Measurements from ENCODE around the gene OR10H5.
"Not testable (repeated sequence)": the region's sequence is repeated elsewhere in the genome, so short reads cannot be mapped to it uniquely, and the experiment has no call there.

The OR10H5 gene

DNA sequence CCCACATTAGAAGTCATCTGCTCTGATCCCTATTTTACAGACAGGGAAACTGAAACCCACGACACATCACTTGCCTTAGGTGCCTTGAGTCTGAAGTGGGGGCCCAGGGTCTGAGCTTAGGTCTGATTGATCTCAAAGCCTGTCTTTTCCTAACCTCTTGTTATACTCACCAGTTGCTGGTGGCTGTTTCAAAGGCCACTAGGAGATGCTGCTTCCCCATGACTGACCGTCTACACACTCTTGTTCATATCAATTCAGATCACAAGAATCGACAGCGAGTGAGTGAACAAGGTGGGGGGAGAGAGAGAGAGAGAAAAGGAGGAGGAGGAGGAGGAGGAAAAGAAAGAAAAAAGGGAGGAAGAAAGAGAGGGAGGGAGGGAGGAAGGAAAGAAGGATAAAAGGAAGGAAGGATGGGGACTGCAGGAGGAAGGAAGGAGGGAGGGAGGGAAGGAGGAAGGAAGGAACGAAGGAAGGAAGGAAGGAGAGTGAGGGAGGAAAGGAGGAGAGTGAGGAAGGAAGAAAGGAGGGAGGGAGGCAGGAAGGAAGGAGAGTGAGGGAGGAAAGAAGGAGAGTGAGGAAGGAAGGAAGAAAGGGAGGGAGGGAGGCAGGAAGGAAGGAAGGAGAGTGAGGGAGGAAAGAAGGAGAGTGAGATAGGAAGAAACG, 24.7 kb downstream of the OR10H5 start:
- no peak for DNase-seq

DNA sequence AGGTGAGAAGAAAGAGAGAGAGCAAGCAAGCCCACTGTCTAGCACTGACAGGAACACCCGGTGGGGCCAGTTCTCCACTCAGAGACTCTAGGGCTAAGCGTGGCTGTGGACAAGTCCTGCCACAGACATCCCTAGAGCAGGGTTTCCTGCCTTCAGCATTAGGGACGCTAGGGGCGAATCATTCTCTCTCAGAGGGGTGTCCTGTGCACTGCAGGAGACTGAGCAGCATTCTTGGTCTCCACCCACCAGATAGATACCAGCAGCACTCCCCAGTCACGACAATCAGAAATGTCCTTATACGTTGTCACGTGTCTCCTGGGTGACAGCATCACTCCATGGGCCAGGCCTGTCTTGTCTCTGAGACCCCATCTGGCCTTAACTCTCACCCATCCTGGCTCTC, 26.5 kb downstream of the OR10H5 start:
- DNase-seq = no peak

DNA sequence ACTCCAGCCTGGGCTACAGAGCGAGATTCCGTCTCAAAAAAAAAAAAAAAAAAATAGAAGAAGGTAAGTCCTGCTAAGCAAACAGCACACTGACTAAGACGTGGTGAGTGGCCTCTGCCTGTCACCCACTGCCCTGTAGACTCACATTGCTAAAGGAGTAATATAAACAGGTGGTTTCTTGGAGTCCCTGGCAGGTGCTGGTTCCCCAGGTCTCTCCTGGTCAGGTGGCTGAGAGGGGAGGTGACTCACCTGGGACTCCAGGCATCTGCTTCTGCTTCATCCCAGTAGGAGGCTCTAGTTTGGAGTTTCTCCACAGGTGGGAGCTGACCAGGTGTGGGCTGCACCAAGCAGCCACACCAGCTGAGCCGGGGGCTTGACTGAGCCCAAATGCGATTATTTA, 27.8 kb downstream of the OR10H5 start, which contains the start of gene OR10H1:
OR10H1 (minus strand) TSS at position 359 of the 400 bp plus-strand sequence. CDS start 7,627 bp downstream, outside the sequence.
- no peak for DNase-seq

DNA sequence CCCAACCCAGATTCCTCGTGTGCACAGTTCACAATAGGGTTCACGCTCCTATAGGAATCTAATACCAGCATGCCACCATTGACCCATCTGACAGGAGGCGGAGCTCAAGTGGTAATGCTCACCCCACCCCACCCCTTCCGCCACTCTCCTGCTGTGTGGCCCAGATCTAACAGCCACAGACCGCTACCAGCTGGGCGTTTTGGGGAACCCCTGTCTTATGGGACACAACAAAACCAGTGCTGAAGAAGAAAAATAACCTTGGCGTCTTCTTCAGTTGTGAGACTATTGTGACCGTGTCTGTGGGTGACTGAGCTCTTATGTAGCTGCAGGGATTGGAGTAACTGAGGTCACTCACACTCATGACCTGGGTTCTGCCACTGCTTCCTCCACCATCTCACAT, 33.2 kb downstream of the OR10H5 start:
- DNase-seq = no peak

DNA sequence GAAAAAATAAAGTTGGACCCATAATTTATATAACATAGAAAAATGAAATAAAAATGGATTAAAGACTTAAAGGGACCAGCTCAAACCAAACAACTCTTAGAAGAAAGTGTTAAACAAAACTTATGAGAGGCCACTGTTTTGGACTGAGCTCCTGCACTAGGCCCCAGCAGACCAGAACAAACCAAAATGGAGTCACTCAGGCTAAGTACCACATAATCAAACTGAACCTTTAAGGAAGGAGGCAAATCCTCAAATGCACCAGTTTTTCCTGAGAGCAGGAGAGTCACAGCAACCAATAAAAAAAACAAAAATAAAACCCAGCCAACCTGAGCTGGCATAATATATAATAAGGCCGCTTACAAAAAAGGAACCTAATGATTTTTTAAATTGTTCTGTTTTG, 38.3 kb downstream of the OR10H5 start:
- DNase-seq = no peak

DNA sequence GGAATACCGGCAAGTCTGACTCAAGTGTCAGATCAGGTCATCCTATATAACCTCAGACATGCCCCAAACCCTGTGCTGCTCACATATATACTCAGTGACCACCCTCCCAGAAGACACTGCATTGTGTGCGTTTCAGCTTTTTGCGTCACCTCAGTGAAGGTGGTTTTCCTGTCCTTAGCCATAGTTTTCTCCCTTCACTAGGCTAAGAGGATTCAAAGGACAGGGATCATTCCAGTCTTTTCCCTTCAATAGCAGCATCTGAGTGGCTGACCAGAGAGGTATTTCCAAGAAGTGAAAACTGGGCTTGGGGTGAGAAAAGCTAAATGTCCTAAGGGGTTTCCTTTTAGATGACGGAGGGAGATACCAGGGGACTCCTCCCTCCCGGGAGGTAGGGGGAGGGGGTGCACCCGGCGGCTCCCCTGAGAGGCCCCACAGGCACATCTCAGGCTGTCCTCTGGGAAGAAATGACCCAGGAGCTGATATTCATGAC, 40.7 kb downstream of the OR10H5 start:
- DNase-seq = no peak

DNA sequence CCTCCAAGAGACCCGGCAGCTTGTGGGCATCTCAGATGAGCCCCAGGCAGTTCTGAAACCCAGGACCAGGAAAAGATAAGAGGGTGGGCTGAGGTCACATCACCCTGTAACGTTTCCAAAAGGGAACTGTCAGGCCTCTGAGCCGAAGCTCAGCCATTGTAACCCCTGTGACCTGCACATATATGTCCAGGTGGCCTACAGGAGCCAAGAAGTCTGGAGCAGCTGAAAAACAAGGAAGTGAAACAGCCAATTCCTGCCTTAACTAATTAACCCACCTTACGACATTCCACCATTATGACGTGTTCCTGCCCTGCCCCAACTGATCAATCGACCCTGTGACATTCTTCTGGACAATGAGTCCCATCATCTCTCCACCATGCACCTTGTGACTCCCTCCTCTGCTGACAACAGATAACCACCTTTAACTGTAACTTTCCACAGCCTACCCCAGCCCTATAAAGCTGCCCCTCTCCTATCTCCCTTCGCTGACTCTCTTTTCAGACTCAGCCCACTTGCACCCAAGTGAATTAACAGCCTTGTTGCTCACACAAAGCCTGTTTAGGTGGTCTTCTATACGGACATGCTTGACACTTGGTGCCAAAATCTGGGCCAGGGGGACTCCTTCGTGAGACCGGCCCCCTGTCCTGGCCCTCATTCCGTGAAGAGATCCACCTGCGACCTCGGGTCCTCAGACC, 41.3 kb downstream of the OR10H5 start:
- not testable (repeated sequence) for DNase-seq

DNA sequence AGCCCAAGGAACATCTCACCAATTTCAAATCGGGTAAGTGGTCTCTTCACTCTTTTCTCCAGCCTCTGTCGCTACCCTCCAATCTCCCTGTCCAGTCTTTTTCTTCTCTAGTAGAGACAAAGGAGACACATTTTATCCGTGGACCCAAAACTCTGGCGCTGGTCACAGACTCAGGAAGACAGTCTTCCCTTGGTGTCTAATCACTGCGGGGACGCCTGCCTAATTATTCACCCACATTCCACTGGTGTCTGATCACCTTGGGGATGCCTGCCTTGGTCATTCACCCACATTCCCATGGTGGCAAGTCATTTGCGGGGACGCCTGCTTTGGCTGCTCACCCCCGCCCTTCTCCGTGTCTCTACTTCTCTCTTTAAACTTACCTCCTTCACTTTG, 41.8 kb downstream of the OR10H5 start:
- no peak for DNase-seq

DNA sequence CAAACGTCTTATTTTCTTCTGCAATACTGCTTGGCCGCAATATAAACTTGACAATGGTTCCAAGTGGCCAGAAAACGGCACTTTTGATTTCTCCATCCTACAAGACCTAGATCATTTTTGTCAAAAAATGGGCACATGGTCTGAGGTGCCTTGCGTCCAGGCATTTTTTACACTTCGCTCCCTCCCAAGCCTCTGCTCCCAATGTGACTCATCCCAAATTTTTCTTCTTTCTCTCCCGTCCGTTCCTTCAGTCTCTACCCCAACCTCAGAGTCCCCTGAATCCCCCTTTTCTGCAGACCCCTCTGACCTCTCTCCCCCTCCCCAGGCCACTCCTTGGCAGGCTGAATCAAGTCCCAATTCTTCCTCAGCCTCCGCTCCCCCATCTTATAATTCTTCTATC, 42.3 kb downstream of the OR10H5 start:
- DNase-seq = no peak

DNA sequence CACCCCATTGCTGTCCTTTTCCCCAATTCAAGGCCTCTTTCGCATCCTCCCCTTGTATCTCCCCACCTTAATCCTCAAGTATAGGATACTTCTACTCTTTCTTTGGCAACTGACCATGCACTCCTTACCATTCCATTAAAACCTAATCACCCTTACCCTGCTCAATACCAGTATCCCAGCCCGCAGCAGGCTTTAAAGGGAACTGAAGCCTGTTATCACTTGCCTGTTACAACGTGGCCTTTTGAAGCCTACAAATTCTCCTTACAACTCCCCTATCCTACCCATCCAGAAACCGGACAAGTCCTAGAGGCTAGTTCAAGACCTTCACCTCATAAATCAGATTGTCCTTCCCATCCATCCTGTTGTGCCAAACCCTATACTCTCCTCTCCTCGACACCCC, 44.2 kb downstream of the OR10H5 start:
- DNase-seq = no peak

DNA sequence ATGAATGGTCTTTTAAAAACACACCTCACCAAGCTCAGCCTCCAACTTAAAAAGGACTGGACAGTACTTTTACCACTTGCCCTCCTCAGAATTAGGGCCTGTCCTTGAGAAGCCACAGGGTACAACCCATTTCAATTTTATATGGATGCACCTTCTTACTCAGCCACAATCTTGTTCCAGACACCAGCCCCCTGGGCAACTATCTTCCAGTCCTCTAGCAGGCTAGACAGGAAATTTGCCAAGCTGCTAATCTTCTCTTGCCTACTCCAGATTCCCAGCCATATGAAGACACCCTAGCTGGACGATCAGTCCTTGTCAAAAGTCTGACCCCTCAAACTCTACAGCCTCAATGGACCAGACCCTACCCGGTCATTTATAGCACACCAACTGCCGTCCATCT, 46.8 kb downstream of the OR10H5 start:
- not testable (repeated sequence) for DNase-seq

DNA sequence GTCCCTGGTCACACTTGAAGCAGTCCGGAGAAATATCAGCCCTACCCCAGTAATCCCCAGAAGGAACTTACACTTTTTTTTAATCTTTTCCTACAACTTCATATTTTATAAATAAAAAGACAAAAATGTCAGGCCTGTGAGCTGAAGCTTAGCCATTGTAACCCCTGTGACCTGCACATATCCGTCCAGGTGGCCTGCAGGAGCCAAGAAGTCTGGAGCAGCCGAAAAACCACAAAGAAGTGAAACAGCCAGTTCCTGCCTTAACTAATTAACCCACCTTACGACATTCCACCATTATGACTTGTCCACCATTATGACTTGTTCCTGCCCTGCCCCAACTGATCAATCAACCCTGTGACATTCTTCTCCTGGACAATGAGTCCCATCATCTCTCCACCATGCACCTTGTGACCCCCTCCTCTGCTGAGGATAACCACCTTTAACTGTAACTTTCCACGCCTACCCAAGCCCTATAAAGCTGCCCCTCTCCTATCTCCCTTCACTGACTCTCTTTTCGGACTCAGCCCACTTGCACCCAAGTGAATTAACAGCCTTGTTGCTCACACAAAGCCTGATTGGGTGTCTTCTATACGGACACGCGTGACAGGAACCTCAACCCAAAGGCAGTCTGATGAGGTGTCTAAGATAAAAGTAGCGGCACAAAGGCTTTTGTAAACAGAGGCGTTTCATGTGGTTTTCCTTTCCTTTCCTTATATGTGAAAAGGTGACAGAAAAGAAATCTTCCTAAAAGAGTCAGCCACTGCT, 48.3 kb downstream of the OR10H5 start:
- not testable (repeated sequence) for DNase-seq

DNA sequence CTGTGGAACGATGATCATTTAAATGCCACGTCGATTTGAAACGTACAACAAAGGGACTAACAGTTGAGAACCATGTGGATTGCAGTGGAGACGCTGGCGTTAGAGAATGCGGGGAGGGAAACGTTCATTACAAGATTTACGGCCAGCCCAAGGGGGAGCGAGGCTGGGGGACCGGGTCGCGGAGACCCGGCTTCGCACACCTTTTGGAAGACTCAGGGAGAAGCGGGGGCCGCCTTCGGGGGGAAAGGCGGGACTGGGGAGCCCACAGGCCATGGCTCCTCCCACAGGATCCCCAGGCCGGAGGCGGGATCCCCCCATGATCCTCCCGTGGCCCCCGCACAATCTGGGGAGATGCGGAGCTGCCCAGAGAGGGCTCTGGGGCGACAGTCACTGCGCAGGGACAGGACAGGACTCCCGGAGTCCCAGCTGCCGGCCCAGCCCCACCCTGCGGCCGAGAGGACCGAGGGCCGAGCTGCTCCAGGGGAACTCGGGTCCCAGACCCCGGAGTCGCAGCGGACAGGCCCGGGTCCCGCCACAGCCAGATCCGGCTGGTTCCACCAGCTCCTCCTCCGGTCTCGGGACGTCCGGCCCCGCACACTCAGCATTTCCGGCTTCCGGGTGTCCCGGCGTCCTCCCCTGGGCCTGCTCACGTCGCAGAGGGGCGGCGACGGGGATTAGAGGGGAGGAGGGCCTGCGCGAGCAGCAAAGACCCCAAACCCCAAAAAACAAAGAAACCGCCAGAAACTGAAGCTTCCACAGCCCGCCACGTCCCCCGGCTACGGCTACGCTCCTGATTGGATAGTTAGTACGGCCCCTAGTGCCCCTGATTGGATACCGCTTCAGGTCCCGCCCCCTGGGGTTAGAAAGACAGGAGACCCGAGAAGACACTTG, 49.1 kb downstream of the OR10H5 start:
- DNase-seq = peak; percentile 85

DNA sequence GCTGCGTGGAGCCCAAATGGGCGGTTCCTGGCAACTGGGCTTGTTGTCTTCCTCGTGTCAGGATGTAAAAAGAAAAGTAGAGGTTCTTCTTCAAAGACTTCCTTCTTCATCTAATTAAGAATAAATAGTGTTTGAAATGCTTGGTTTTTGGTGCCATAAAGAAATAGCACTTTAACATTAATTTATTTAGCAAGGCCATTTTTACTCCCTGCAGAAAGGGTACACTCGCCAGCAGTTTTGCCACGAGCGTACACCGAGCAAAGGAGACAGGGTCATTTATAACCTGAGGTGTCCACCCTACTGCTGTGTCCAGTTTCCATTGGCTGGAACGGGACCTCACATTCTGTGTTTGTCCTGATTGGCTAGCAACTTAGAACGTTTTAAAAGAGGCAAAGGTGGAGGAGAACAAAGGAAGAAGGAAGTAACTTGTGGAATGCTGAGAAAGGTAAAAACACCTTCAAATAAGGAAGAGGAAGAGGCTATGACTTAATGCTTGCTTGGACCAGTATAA, 49.8 kb downstream of the OR10H5 start:
- no peak for DNase-seq

DNA sequence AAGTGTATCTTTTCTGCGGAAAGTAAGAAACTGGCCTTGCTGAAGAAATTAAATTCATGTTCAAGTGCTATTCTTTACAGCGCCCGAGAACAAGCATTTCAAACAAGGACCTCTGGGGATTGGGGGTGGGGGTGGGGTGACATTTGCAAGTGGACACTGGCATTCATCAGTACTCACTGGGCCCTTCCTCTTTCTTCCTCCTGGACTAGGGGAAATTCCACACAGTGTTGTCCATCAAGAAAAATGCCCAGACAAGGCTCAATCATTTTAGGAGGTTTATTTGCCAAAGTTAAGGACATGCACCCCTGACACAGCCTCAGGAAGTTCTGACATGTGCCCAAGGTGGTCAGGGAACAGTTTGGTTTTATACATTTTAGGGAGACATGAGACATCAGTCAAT, 50.9 kb downstream of the OR10H5 start:
- DNase-seq = no peak

DNA sequence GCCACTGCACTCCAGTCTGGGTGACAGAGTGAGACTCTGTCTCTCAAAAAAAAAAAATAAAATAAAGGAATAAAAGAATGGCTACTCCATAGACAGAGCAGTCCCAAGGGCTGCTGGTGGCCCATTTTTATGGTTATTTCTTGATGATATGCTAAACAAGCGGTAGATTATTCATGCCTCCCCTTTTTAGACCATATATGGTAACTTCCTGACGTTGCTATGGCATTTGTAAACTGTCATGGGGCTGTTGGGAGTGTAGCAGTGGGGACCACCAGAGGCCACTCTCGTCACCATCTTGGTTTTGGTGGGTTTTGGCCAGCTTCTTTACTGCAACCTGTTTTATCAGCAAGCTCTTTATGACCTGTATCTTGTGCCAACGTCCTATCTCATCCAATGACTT, 52.4 kb downstream of the OR10H5 start:
- not testable (repeated sequence) for DNase-seq

DNA sequence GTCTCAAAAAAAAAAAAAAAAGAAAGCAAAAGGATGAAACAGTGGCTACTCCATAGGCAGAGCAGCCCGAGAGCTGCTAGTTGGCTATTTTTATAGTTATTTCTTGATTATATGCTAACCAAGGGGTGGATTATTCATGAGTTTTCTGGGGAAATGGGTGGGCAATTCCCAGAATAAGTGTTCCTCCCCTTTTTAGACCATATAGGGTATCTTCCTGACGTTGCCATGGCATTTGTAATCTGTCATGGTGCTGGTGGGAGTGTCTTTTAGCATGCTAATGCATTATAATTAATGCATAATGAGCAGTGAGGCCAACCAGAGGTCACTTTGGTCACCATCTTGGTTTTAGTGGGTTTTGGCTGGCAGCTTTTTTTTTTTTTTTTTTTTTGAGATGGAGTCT, 53.4 kb downstream of the OR10H5 start:
- no peak for DNase-seq

DNA sequence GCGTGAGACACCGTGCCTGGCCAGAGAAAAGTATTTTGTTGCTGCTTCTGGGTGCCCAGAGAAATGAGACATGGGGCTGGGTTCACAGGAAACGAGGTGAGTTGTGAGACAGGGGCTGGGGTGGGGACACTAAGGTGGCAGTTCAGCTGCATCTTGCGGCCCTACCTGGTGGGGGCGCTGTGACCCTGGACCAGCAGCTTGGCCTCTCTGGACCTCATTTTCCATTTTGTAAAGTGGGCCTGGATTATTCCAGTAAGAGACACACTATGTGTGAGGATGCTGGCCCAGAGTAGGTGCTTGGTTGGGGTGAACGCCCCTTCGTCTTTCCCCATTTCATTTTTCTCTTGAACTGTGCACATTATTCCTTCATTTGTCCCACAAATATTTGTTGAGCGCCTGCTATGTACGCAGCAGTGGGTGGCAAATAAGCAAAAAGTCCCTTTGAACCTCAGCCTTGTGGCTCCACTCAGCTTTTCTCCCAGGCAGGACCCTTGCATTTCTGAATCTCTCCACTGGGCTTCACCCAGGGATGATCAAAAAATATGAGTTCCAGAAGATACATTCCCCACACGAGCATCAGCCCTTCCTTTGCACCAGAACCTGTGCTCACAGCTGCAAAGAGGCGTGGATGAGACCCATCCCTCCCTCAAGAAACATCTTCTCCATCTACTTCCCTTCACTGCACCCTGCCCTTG, 54.6 kb downstream of the OR10H5 start:
- no peak for DNase-seq

DNA sequence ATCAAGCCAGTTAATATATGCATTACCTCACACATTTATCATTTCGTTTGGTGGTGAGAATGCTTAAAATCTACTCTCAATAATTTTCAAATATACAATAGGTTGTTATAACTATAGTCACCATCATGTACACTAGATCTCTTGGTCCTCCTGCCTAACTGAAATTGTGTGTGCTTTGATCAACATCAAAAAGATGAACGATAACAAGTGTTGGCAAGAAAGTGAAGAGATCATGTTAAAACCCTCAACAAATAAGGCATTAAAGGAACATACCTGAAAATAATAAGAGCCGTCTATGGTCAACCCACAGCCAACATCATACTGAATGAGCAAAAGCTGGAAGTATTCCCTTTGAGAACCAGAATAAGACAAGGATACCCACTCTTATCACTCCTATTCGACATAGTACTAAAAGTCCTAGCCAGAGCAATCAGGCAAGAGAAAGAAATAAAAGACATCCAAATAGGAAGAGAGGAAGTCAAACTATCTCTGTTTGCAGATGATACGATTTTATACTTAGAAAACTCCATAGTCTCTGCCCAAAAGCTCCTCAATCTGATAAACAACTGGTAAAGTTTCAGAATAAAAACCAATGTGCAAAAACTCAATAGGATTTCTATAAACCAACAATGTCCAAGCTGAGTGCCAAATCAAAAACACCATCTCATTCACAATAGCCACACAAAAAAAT, 55.9 kb downstream of the OR10H5 start:
- DNase-seq = no peak

DNA sequence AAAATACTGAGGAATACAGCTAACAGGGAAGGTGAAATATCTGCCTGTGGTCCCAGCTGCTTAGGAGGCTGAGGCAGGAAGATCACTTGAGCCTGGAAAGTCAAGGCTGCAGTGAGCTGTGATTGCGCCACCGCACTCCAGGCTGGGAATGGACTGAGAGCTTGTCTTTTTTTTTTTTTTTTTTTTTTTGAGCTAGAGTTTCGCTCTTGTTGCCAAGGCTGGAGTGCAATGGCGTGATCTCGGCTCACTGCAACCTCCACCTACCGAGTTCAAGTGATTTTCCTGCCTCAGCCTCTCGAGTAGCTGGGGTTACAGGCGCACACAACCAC, 56.4 kb downstream of the OR10H5 start:
- DNase-seq = not testable (repeated sequence)

DNA sequence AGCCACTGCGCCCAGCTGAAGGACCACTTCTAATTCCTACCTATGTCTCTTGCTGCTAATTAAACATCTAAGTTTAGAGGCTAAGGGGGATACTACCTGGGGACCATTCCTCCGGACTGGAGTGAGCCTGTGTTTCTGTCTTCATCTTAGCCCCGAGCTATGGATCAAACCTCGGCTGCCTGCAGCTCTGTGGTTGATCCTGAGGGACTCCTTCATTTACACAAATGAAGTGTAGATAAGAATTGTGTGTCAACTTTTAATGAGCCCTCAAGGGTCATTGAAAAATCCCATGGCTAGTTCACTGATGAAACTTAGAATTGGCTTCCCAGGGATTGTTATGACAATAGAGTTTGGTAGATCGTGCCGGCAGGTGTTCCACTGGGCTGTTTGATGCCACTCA, 59.5 kb downstream of the OR10H5 start:
- DNase-seq = no peak

All from NCI-H2171 (cell line).